Measurements from ENCODE around the gene PPP1R12C. TPM values are rescaled to one million over a fixed set of nuclear protein-coding genes. Genes with fewer than 3 reads are reported as not detected.

PPP1R12C gene
- total RNA-seq, 1 experiment from 2014 or later: 63.4 TPM

GRCh38 chr19:55149078-55150003, 31.9 kb upstream of the PPP1R12C start, which contains the start of gene TNNT1:
Gene TNNT1 (minus strand): TSS chr19:55149206. CDS start chr19:55147157, 2,049 bp downstream.
- in situ Hi-C loops (cut with HindIII; ENCODE audit: low pct_unique_long_range_greater_than_20kb, low sequenced_read_pairs): no loop called here
- DNase-seq (ENCODE audit: low read depth): no peak

- in situ Hi-C loops (cut with HindIII; ENCODE audit: low pct_unique_long_range_greater_than_20kb, low sequenced_read_pairs): no loop called here
- no peak for DNase-seq (ENCODE audit: low read depth)
Observed at GRCh38 chr19:55147545-55148251, 30.3 kb upstream of the PPP1R12C start.

GRCh38 chr19:55146705-55147273, 29.4 kb upstream of the PPP1R12C start:
- DNase-seq (ENCODE audit: low read depth): peak; percentile 96
- in situ Hi-C loops (cut with HindIII; ENCODE audit: low pct_unique_long_range_greater_than_20kb, low sequenced_read_pairs): no loop called here

- DNase-seq (ENCODE audit: low read depth): peak; percentile 55
- in situ Hi-C loops (cut with HindIII; ENCODE audit: low pct_unique_long_range_greater_than_20kb, low sequenced_read_pairs): no loop called here
Observed at GRCh38 chr19:55146078-55146704, 28.8 kb upstream of the PPP1R12C start.

GRCh38 chr19:55145232-55145631, 27.8 kb upstream of the PPP1R12C start:
- DNase-seq (ENCODE audit: low read depth): no peak
- in situ Hi-C loops (cut with HindIII; ENCODE audit: low pct_unique_long_range_greater_than_20kb, low sequenced_read_pairs): no loop called here

GRCh38 chr19:55141696-55142095, 24.3 kb upstream of the PPP1R12C start:
- in situ Hi-C loops (cut with HindIII; ENCODE audit: low pct_unique_long_range_greater_than_20kb, low sequenced_read_pairs): no loop called here
- DNase-seq (ENCODE audit: low read depth): no peak

DNA sequence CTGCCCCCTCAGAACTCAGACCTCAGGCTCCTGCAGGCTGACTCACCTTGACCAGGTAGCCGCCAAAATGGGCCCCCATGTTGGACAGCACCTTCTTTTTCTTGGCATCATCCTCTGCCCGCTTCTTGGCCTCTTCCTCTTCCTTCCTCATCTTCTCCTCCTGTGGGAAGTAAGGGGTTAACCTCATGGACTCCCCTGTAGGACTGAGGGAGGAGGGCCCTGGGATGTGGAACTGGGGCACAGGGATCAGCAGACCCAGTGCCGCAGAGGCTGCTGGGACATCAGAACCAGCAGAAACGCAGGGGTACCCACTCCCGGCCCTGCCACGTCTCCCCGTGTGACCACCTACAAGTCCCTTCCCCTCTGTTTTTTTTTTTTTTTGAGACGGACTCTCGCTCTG, 20.5 kb upstream of the PPP1R12C start:
- in situ Hi-C loops (cut with HindIII; ENCODE audit: low pct_unique_long_range_greater_than_20kb, low sequenced_read_pairs): no loop called here

DNA sequence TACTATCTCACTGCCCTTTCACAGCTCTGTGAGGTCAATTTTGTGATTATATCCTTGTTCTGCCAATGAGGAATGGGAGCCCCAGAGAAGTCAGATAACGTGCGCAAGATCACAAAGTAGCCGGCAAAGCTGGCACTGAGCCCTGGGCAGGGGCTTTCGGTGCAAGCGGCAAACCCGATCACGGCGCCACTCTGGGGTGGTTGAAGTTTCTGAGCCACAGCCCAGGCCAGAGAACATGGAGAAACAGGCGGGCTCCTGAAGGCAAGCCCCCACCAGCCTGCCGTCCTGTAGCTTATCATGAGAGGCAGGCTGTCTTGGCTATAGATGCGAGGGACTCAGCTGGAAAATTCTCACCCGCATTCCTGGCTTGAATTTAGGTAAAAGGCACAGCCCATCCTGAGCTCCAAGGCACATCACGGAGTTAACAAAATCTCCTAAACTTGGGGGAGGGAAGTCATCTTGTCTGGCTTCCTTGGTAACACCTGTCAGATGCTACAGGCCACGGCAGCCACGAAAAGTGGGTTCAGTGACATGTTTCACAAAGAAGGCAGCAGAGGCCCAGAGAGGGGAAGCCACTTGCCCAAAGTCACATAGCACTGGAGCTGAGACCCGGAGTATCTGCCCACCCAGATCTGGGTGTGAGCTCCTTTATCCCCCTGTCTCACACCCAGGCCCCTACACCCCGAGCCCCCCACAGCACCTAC, 19.1 kb upstream of the PPP1R12C start:
- no peak for DNase-seq (ENCODE audit: low read depth)
- in situ Hi-C loops (cut with HindIII; ENCODE audit: low pct_unique_long_range_greater_than_20kb, low sequenced_read_pairs): no loop called here

More for the DNA sequence above, 20.5 kb upstream of the PPP1R12C start:
- no peak for DNase-seq (ENCODE audit: low read depth)

DNA sequence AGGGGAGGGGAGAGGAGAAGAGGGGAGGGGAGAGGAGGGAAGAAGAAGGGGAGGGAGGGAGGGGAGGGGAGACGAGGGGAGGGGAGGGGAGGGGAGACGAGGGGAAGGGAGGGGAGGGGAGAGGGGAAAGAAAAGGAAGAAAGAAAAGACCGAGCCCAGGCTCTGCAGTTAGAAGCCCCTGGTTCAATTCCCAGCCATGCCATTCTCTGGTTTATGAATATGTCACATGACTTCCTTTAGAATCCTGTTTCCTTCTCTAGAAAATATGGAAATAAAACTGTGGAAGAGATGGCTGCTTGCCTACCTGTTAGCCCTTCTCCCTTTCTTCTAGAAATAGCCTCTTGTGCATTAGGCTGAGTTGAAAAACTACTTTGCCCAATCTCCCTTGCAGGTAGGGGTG, 17.3 kb upstream of the PPP1R12C start:
- in situ Hi-C loops (cut with HindIII; ENCODE audit: low pct_unique_long_range_greater_than_20kb, low sequenced_read_pairs): no loop called here

GRCh38 chr19:55133639-55134444, 16.4 kb upstream of the PPP1R12C start:
- no peak for DNase-seq (ENCODE audit: low read depth)
- in situ Hi-C loops (cut with HindIII; ENCODE audit: low pct_unique_long_range_greater_than_20kb, low sequenced_read_pairs): no loop called here

More for the DNA sequence above, 17.3 kb upstream of the PPP1R12C start:
- no peak for DNase-seq (ENCODE audit: low read depth)

DNA sequence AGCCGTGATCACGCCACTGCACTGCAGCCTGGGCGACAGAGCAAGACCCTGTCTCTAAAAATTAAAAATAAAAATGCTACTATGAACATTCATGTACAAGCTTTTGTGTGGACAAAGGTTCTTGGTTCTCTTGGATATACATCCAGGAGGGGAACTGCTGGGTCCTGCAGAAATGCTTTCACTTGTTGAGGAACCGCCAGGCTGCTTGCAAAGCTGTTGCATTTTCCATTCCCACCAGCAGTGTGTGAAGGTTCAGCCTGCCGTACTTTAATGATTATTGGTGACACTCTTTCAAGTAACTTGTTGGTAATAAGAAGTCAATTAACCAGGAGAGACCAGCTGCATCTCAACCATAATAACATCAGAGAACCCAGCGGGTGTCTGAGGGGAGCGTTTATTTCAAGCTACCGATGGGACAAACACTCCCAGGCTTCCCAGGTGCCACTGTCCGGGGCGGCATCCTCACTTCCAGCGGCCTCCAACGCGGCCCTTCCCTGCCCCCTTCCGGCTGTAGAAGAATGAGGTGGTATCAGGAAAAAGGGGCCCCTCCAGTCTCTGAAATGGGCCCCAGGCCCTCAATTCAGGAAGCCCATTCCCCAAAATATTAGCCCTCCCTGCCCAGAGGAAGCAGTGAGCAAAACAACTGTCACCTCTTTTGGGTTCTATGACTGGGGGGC, 15.2 kb upstream of the PPP1R12C start:
- no peak for DNase-seq (ENCODE audit: low read depth)
- in situ Hi-C loops (cut with HindIII; ENCODE audit: low pct_unique_long_range_greater_than_20kb, low sequenced_read_pairs): no loop called here

- in situ Hi-C loops (cut with HindIII; ENCODE audit: low pct_unique_long_range_greater_than_20kb, low sequenced_read_pairs): no loop called here
- no peak for DNase-seq (ENCODE audit: low read depth)
Observed at GRCh38 chr19:55131421-55131820, 14.0 kb upstream of the PPP1R12C start.

GRCh38 chr19:55119053-55119452, 1.6 kb upstream of the PPP1R12C start:
- no peak for DNase-seq (ENCODE audit: low read depth)
- in situ Hi-C loops (cut with HindIII; ENCODE audit: low pct_unique_long_range_greater_than_20kb, low sequenced_read_pairs): no loop called here

DNA sequence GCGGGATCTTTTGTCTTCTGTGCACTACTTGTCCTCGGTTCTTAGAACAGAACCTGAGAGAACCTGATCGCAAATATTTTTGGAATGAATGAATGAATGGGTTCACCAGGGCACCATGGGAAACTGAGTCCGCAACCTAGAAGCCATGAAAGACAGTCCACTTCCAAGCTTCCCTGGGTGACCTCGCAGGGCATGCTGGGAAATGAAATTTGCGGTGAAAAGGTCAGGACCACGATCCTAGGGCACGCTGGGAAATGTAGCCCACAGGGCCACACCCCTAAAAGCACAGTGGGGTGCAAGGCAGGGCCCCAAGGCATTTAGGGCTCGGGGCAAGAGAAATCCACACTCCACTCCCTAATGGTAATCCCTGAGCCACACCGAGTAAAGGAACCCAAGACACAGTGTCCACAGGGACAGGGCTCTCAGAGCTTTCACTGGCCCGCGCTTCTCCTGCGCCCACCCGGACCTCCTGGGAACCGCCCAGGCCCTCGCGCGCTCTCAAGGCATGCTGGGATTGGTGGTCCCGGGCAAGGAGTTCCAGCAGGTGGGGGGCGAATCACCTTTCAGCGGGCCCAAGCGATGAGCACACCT, 1.1 kb upstream of the PPP1R12C start:
- in situ Hi-C loops (cut with HindIII; ENCODE audit: low pct_unique_long_range_greater_than_20kb, low sequenced_read_pairs): no loop called here

DNA sequence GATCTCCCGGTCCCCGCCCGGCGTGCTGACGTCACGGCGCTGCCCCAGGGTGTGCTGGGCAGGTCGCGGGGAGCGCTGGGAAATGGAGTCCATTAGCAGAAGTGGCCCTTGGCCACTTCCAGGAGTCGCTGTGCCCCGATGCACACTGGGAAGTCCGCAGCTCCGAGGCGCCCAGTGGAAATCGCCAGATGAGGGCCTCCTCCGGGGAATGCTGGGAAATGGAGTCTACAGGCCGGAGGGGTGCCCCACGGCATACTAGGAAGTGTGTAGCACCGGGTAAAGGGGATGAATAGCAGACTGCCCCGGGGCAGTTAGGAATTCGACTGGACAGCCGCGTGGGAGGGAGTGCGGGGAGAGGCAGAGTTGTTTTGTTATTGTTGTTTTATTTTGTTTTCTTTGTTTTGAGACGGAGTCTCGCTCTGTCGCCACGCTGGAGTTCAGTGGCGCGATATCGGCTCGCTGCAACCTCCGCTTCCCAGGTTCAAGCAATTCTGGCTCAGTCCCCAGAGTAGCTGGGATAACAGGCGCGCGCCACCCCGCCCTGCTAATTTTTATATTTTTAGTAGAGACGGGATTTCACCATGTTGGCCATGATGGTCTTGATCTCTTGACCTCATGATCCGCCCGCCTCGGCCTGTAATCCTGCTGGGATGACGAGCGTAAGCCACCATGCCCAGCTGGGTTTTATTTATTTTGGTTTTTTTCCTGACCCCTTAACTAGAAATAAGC, 390 bp upstream of the PPP1R12C start:
- DNase-seq (ENCODE audit: low read depth): peak; percentile 98
- in situ Hi-C loops (cut with HindIII; ENCODE audit: low pct_unique_long_range_greater_than_20kb, low sequenced_read_pairs): no loop called here

More for the DNA sequence above, 1.1 kb upstream of the PPP1R12C start:
- DNase-seq (ENCODE audit: low read depth): no peak
